ENCODE data around the gene LSM14B.
"Not testable (repeated sequence)": the region's sequence is repeated elsewhere in the genome, so short reads cannot be mapped to it uniquely, and the experiment has no call there.

GRCh38 chr20:62084224-62084623 lies 38.1 kb upstream of the LSM14B start:
- TF ChIP-seq CTCF, EP300 (IDR thresholded peaks at IDR 0.05): not testable (repeated sequence)

Data from suprapubic skin (tissue), 3 donors.